ENCODE measurements around the gene TBX18.

TBX18 gene

DNA sequence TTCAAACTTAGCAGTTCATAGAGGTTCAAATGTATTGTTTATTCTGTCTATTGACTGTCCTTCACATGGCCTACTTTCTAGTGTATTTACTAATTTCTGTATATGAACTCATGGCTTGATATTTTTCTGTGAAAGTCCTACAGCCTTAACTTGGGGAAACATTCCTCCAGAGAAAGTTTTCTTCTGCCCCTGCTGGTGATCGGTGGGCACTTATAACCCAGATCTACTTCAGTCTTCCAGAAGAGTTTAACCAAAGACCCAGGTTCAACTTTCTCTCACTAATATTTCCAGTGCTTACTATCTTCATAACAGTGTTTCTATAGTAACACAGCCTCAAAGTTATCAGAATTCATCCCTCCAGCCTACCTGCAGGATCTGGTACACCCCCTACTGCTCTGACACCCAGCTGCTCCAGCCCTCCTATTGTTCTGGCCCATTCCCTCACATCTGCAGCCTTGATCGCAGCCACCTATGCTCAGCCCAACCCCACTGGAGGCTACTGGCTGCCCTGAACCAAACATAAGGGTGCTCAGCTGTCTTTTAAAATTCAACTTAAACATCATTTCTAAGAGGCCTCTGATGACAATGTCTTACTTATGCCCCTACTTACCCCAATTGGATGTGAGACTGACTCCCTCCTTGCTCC lies 72.3 kb downstream of the TBX18 start:
- H3K9me3 ChIP-seq (ENCODE audit: low read length), result no peaks in the 10 kb centered on the region
- no peak overlapping the region for H3K27ac ChIP-seq (ENCODE audit: low read depth, low read length)
- no peak overlapping the region for H3K9ac ChIP-seq (ENCODE audit: low read length)
- H3K4me3 ChIP-seq (ENCODE audit: low read depth in 1 of 2, low read length in 2 of 2), result no peak overlapping the region
- no peaks in the 10 kb centered on the region for H3K27me3 ChIP-seq (ENCODE audit: control insufficient read depth in 1 of 2, insufficient read depth in 2 of 2, low read length in 2 of 2)
- no peaks in the 10 kb centered on the region for H3K36me3 ChIP-seq (ENCODE audit: insufficient read depth, low read length)
- peaks cover 10% of the 10 kb centered on the region for H3K4me1 ChIP-seq (ENCODE audit: insufficient read depth, low read length)

DNA sequence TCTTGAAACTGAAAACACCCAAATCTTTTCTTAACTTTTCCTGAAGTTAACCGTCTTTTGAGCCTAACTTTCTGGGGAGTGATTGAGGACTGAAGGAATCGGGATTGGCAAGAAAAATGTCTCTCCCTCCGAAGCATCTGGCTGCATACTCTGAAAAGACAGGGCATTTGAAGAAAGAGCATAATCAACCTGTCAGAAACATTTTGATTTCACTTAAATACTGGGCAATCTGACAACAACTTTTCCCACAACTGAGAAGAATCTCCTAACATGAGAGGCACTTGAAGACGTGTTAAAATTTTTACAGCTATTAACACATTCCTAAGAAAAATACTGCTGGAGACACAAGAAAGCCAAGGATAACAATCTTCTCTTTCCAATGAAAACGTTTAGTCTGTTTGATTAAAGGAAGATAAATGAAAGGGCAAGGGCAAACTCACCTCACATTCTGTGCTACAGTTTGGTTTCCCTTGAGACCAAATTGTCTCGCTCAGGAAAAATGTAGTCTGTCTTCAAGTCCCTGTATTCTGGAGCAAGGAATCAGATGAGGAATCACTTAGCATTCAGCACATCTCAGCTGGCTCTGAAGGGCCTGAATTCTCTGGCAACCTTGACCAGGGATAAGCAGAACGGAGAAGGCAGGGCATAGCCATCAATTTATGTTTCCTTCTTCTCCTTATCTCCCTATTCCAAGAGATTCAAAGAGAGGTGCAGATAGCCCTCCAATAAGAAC lies 76.1 kb downstream of the TBX18 start:
- no peak overlapping the region for H3K4me3 ChIP-seq (ENCODE audit: low read depth in 1 of 2, low read length in 2 of 2)

GRCh38 chr6:84687431-84687830 lies 77.0 kb downstream of the TBX18 start:
- H3K36me3 ChIP-seq (ENCODE audit: insufficient read depth, low read length), result no peaks in the 10 kb centered on the region
- no peak overlapping the region for H3K27ac ChIP-seq (ENCODE audit: low read depth, low read length)
- no peaks in the 10 kb centered on the region for H3K27me3 ChIP-seq (ENCODE audit: control insufficient read depth in 1 of 2, insufficient read depth in 2 of 2, low read length in 2 of 2)
- H3K4me3 ChIP-seq (ENCODE audit: low read depth in 1 of 2, low read length in 2 of 2), result peak overlapping the region in 1 of 2 donors; percentile 8
- H3K9ac ChIP-seq (ENCODE audit: low read length), result no peak overlapping the region
- H3K9me3 ChIP-seq (ENCODE audit: low read length), result no peaks in the 10 kb centered on the region
- peaks cover 17% of the 10 kb centered on the region for H3K4me1 ChIP-seq (ENCODE audit: insufficient read depth, low read length)

More for the DNA sequence above, 76.1 kb downstream of the TBX18 start:
- Histone ChIP-seq H3K9me3 (ENCODE audit: low read length) (no peaks in the 10 kb centered on the region), H3K36me3 (ENCODE audit: insufficient read depth, low read length) (no peaks in the 10 kb centered on the region), H3K27ac (ENCODE audit: low read depth, low read length) (no peak overlapping the region), H3K9ac (ENCODE audit: low read length) (no peak overlapping the region), H3K4me1 (ENCODE audit: insufficient read depth, low read length) (peaks cover 17% of the 10 kb centered on the region), H3K27me3 (ENCODE audit: control insufficient read depth in 1 of 2, insufficient read depth in 2 of 2, low read length in 2 of 2) (no peaks in the 10 kb centered on the region)

GRCh38 chr6:84685983-84686584 lies 78.3 kb downstream of the TBX18 start:
- no peak overlapping the region for H3K27ac ChIP-seq (ENCODE audit: low read depth, low read length)

DNA sequence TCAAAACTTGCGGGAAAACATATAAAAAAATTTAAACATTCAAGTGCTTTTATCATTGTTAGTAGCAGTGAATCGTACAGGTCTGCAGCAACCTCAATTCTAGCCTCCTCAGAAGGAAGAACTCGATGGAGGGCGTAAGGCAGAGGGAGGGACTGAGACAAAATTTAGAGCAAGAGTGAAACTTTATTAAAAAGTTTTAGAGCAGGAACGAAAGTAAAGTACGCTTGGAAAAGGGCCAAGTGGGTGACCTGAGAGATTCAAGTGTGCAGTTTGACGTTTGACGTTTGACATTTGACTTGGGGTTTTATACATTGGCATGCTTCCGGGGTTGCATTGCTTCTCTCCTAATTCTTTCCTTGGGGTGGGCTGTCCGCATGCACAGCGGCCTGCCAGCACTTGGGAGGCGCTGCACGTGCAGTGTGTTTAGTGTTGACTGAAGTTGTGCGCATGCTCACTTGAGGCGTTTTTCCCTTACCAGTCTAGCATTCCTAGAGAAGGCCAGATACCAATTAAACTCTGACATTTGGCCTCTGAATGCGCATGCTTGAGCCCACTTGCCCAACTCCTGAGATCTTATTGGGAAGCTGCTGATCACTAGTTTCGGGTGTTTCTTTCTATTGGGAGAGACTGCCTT lies 82.6 kb downstream of the TBX18 start:
- Histone ChIP-seq H3K27ac (ENCODE audit: low read depth, low read length) (no peak overlapping the region), H3K9me3 (ENCODE audit: low read length) (no peaks in the 10 kb centered on the region), H3K4me1 (ENCODE audit: insufficient read depth, low read length) (peaks cover 5% of the 10 kb centered on the region), H3K36me3 (ENCODE audit: insufficient read depth, low read length) (no peaks in the 10 kb centered on the region), H3K27me3 (ENCODE audit: control insufficient read depth in 1 of 2, insufficient read depth in 2 of 2, low read length in 2 of 2) (no peaks in the 10 kb centered on the region), H3K9ac (ENCODE audit: low read length) (no peak overlapping the region), H3K4me3 (ENCODE audit: low read depth in 1 of 2, low read length in 2 of 2) (no peak overlapping the region)

More at GRCh38 chr6:84685983-84686584, 78.3 kb downstream of the TBX18 start:
- H3K4me1 ChIP-seq (ENCODE audit: insufficient read depth, low read length), result peaks cover 17% of the 10 kb centered on the region
- H3K4me3 ChIP-seq (ENCODE audit: low read depth in 1 of 2, low read length in 2 of 2), result no peak overlapping the region
- no peak overlapping the region for H3K9ac ChIP-seq (ENCODE audit: low read length)
- H3K9me3 ChIP-seq (ENCODE audit: low read length), result no peaks in the 10 kb centered on the region
- no peaks in the 10 kb centered on the region for H3K36me3 ChIP-seq (ENCODE audit: insufficient read depth, low read length)
- no peaks in the 10 kb centered on the region for H3K27me3 ChIP-seq (ENCODE audit: control insufficient read depth in 1 of 2, insufficient read depth in 2 of 2, low read length in 2 of 2)

GRCh38 chr6:84675651-84676050 lies 88.7 kb downstream of the TBX18 start:
- Histone ChIP-seq H3K4me1 (ENCODE audit: insufficient read depth, low read length) (no peaks in the 10 kb centered on the region), H3K27ac (ENCODE audit: low read depth, low read length) (no peak overlapping the region), H3K9me3 (ENCODE audit: low read length) (no peaks in the 10 kb centered on the region), H3K9ac (ENCODE audit: low read length) (no peak overlapping the region), H3K36me3 (ENCODE audit: insufficient read depth, low read length) (no peaks in the 10 kb centered on the region), H3K4me3 (ENCODE audit: low read depth in 1 of 2, low read length in 2 of 2) (no peak overlapping the region), H3K27me3 (ENCODE audit: control insufficient read depth in 1 of 2, insufficient read depth in 2 of 2, low read length in 2 of 2) (no peaks in the 10 kb centered on the region)

- H3K4me1 ChIP-seq (ENCODE audit: insufficient read depth, low read length), result no peaks in the 10 kb centered on the region
- H3K27ac ChIP-seq (ENCODE audit: low read depth, low read length), result no peak overlapping the region
- H3K36me3 ChIP-seq (ENCODE audit: insufficient read depth, low read length), result no peaks in the 10 kb centered on the region
- H3K27me3 ChIP-seq (ENCODE audit: control insufficient read depth in 1 of 2, insufficient read depth in 2 of 2, low read length in 2 of 2), result no peaks in the 10 kb centered on the region
- H3K4me3 ChIP-seq (ENCODE audit: low read depth in 1 of 2, low read length in 2 of 2), result no peak overlapping the region
- H3K9me3 ChIP-seq (ENCODE audit: low read length), result no peaks in the 10 kb centered on the region
- no peak overlapping the region for H3K9ac ChIP-seq (ENCODE audit: low read length)
Observed at GRCh38 chr6:84674395-84674794, 90.0 kb downstream of the TBX18 start.

GRCh38 chr6:84671183-84671582 lies 93.2 kb downstream of the TBX18 start:
- Histone ChIP-seq H3K9ac (ENCODE audit: low read length) (no peak overlapping the region), H3K4me1 (ENCODE audit: insufficient read depth, low read length) (no peaks in the 10 kb centered on the region), H3K27ac (ENCODE audit: low read depth, low read length) (no peak overlapping the region), H3K9me3 (ENCODE audit: low read length) (no peaks in the 10 kb centered on the region), H3K36me3 (ENCODE audit: insufficient read depth, low read length) (no peaks in the 10 kb centered on the region), H3K27me3 (ENCODE audit: control insufficient read depth in 1 of 2, insufficient read depth in 2 of 2, low read length in 2 of 2) (no peaks in the 10 kb centered on the region), H3K4me3 (ENCODE audit: low read depth in 1 of 2, low read length in 2 of 2) (no peak overlapping the region)

DNA sequence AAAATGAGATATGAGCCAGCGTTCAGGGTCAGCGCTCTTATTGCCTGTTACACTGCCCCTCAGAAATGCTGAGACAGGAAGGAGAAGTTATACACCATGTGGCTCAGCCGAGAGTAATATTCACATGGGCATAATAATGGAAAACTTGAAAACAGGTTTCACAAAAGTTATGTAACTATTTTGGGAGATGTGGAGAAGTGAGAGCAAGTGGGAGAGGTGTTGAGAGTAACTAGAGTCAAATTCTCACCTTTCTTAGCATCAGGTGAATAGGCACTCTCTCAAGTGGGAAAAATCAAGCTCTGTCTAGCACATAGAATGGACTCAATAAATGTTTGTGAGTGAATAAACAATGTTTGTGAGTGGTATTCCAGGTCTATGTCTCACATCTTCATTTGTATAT lies 94.5 kb downstream of the TBX18 start:
- H3K27me3 ChIP-seq (ENCODE audit: control insufficient read depth in 1 of 2, insufficient read depth in 2 of 2, low read length in 2 of 2), result no peaks in the 10 kb centered on the region
- H3K27ac ChIP-seq (ENCODE audit: low read depth, low read length), result no peak overlapping the region
- no peak overlapping the region for H3K4me3 ChIP-seq (ENCODE audit: low read depth in 1 of 2, low read length in 2 of 2)
- H3K4me1 ChIP-seq (ENCODE audit: insufficient read depth, low read length), result no peaks in the 10 kb centered on the region
- H3K9ac ChIP-seq (ENCODE audit: low read length), result no peak overlapping the region
- H3K36me3 ChIP-seq (ENCODE audit: insufficient read depth, low read length), result no peaks in the 10 kb centered on the region
- no peaks in the 10 kb centered on the region for H3K9me3 ChIP-seq (ENCODE audit: low read length)

- no peaks in the 10 kb centered on the region for H3K4me1 ChIP-seq (ENCODE audit: insufficient read depth, low read length)
- no peaks in the 10 kb centered on the region for H3K27me3 ChIP-seq (ENCODE audit: control insufficient read depth in 1 of 2, insufficient read depth in 2 of 2, low read length in 2 of 2)
- no peak overlapping the region for H3K9ac ChIP-seq (ENCODE audit: low read length)
- no peaks in the 10 kb centered on the region for H3K9me3 ChIP-seq (ENCODE audit: low read length)
- no peaks in the 10 kb centered on the region for H3K36me3 ChIP-seq (ENCODE audit: insufficient read depth, low read length)
- H3K27ac ChIP-seq (ENCODE audit: low read depth, low read length), result no peak overlapping the region
- H3K4me3 ChIP-seq (ENCODE audit: low read depth in 1 of 2, low read length in 2 of 2), result no peak overlapping the region
Observed at GRCh38 chr6:84667252-84668213, 96.9 kb downstream of the TBX18 start.

Data from muscle layer of colon (tissue), 2 donors.